GM21447 (cell line): ENCODE measurements around the gene PDGFRB.
A peak's percentile ranks its signal among the peaks of the same experiment; 100 is the strongest.
"Not testable (repeated sequence)": the region's sequence is repeated elsewhere in the genome, so short reads cannot be mapped to it uniquely, and the experiment has no call there.

Source experiments
- ATAC-seq: cut with Tn5 transposase; IDR thresholded peaks from one replicate; pipeline ENCODE4 v1.9.1; 2021; ENCODE audit not compliant: unreplicated experiment

The PDGFRB gene

DNA sequence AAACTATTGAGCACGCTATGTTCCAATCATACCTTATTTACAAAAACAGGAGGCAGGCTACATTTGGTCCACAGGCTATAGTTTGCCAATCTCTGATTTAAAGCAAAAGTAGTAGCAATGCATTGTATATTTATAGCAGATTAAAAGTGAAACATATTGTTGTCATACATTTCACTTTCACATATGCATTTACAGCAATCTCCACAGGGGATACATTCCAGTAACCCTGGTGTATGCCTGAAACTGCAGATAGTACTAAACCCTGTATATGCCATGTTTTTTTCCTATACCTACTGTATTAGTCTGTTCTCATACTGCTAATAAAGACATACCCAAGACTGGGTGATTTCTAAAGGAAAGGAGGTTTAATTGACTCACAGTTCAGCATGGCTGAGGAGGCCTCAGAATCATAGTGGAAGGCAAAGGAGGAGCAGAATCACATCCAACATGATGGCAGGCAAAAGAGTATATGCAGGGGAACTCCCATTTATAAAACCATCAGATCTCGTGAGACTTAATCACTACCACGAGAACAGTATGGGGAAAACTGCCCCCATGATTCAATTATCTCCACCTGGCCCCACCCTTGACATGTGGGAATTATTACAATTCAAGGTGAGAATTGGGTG is 63.4 kb downstream of the PDGFRB start:
- peak; percentile 96 for ATAC-seq

- ATAC-seq = no peak
Measured at GRCh38 chr5:150085950-150086715, 69.5 kb downstream of the PDGFRB start, which contains the start of gene CSF1R. Gene CSF1R (minus strand): TSS chr5:150086554. CDS start chr5:150086427, 127 bp downstream.

DNA sequence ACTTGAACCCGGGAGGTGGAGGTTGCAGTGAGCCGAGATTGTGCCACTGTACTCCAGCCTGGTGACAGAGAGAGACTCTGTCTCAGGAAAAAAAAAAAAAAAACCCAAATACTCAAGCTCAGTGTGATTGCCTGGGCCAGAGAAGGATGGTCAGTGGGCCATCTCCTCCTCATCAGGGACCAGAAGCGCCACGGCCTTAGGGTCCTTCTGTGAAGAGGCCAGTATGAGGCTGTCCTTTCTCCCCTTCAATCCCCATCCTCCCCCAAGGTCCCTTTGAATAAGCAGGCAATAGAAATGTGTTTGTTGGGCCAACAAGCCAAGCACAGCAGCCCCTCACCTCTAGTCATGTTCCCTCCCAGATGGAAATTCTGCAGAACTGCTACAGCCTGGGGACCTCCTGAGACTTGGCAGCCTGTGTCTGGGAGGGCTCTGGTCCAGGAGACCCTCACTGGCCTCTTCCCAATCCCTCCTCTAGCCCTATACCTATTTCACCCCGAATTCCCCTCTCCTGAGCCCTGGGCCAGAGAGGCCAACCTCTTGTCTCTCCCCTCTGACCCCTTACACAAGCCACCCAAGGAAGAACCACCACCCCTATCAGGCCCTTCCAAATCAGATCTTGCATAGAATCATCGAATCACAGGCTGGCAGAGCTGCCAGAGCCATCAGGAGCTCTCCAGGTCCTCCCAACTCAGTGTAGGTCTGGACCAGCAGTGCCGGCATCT is 70.3 kb downstream of the PDGFRB start:
- ATAC-seq = no peak

GRCh38 chr5:150084754-150085153 is 70.9 kb downstream of the PDGFRB start:
- not testable (repeated sequence) for ATAC-seq

DNA sequence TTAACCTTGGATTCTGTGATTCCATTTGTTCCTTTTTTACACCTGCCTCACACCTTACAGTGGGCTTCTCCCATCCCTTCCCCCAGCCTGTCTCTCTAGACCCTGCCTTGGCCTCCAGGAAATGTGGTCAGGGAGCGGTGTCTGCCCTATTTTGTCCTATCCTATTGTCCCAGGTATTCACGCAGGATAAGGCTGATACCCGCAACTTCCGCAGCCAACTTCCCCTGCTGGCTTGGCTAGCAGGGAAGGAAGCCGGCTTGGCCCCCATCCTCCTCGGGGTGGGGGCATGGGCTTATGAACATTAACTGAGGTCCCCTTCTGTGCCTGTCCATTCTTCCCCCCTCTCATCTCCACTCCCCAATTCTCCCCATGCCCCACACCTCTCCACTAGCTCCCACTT is 72.8 kb downstream of the PDGFRB start:
- ATAC-seq = no peak

GRCh38 chr5:150082374-150082773 is 73.3 kb downstream of the PDGFRB start:
- peak; percentile 25 for ATAC-seq

GRCh38 chr5:150081541-150082283 is 73.9 kb downstream of the PDGFRB start:
- ATAC-seq = peak; percentile 94

DNA sequence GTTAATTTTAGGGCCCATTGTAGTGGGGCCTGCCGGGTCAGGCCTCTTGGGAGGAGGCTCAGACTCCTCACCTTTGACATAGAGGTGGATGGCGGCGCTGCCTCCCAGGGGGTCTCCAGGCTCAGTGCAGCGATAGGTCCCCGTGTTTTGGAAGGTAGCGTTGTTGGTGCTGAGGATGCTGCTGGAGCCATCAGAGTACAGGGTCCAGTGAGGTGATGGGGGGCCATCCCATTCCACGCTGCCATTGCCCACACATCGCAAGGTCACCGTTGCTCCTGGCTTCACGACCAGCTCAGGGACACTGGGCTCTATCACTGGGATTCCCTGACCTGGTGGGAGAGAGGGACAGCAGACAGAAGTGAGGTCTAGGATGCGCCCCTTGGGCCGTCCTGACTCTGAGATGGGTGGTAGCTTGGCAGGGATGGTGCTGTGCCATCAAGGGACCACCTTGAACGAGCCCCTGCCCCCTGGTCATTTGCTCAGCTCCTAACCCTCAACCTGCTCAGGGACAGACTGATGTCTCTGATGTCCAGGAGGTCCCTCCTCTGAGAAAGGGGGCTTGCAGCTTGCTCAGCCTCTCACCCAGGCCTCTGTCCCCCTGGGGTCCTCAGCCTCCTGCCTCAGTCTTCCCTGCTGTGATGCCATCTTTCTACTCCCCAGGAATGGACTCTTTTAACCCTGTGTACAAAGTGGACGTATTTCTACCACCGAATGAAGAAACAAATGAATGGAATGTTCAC is 74.8 kb downstream of the PDGFRB start:
- no peak for ATAC-seq

DNA sequence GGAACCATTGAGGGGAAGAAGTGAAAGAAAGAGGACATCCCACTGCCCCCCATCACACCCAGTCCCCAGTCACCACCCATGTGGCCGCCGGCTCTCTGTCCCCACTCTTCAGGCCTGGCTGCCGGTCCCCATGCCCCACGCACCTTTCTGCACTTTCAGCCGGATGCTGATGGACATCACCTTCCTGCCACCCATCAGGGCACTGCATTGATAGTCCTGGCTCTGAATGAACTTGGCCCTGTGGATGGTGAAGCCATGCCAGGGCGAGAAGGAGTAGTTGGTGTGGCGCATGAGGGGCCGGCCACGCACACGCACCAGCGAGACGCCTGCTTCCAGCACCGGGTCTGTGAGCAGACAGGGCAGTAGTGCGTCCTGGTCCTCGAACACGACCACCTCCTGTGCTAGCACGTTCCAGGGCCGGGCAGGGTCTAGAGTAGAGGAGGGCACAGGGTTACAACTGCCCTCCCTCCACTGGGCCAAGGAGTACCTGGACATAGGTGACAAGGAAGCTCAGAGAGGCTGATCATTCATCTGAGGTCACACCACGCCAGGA is 75.7 kb downstream of the PDGFRB start:
- no peak for ATAC-seq

GRCh38 chr5:150078802-150079689 is 76.6 kb downstream of the PDGFRB start:
- no peak for ATAC-seq

- ATAC-seq = no peak
Measured at GRCh38 chr5:150077996-150078801, 77.4 kb downstream of the PDGFRB start.

DNA sequence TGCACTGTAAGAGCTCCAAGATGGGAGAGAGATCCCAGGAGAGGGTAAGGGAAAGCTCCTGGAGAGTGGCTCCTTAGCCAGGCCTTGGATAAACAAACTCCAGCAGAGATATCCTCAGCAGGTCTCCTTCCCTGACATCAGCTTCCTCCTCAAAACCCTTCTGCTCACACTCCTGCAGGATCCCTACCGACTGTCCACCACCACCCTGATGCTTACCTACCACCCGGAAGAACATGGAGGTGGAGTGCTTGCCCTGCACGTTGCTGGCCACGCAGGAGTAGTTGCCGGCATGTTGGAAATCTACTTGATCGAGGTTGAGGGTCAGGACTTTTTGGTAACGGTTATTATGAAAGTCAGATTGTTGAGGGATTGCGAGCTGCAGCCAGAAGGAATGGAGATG is 78.6 kb downstream of the PDGFRB start:
- ATAC-seq = no peak

GRCh38 chr5:150075806-150076205 is 79.8 kb downstream of the PDGFRB start:
- ATAC-seq = no peak

DNA sequence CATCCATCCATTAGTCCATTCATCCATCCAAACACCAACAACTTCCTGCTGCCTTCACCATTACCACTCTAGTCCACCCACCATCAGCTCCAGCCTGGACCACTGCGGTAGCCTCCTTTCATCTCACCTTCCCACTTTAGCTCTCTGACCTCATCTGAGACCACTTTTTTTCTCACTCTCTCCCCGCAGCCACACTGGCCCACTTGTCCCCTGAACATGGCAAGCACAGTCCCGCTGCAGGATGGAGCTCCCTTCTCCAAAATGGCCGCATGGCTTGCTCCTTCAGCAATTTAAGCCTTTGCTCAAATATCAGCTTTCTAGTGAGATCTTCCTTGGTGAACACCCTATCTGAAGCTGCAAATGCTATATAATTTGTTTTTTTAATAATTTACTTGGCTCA is 80.4 kb downstream of the PDGFRB start:
- ATAC-seq = no peak

DNA sequence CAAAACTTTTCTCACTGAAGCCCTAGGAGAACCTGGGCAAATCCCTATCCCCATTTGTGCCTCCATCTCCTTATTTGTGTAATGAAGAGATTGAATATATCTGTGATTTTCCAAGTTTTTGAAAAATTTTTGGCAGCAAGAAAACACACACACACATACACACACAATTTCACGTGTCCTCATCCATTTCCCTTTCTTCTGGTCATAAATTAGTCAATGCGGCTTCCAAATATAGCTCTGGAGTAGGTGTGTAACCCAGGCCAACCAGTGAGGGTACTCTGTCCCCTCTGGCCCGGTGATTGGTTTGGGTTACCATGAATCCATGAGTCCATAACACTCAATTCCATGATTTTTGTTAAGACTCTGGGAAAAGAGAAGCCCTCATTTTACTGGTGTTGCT is 82.0 kb downstream of the PDGFRB start:
- ATAC-seq = no peak

DNA sequence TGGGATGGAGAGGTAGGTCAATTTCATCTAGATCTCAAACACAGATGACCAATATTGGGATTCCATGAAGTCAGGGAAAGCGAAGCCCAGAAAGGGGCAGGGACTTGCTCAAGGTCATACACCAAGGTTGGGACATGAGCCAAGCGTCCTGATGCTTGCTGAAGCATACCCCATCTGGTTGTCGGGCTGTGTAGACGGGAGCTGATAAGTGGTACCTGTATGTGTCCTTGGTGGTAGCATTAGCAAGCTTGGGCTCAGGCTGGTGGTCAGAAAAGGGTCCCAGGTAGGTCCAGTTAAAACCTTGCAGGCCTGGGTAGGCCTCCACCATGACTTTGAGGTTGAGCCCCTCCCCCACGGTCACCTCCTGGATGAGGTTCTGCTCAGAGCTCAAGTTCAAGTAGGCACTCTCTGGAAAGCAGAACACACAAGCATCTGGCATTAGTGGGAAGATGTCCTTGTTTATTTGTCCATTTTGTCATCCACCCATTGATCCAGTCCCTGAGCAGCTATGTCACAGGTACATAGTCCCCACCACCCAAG is 82.5 kb downstream of the PDGFRB start:
- no peak for ATAC-seq

DNA sequence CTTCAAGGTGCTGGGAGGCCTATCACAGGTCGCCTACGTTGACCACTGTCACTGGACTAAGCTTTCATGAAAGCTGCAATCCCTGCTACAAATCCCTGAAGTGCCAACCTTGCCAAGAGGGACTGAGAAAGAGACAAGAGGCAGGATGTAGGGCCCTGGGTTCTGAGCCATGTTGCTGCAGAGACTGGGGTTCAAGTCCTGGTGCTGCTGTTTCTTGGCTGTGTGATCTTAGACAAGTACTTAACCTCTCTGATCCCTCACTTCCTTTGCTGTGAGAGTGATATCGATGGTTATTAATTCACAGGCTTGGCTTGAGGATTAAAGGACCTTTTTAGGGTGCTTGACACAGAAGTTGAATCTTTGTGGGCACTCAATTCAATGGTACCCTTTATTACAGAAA is 84.8 kb downstream of the PDGFRB start:
- ATAC-seq = no peak
